ENCODE data around the gene ANGEL1.

DNA sequence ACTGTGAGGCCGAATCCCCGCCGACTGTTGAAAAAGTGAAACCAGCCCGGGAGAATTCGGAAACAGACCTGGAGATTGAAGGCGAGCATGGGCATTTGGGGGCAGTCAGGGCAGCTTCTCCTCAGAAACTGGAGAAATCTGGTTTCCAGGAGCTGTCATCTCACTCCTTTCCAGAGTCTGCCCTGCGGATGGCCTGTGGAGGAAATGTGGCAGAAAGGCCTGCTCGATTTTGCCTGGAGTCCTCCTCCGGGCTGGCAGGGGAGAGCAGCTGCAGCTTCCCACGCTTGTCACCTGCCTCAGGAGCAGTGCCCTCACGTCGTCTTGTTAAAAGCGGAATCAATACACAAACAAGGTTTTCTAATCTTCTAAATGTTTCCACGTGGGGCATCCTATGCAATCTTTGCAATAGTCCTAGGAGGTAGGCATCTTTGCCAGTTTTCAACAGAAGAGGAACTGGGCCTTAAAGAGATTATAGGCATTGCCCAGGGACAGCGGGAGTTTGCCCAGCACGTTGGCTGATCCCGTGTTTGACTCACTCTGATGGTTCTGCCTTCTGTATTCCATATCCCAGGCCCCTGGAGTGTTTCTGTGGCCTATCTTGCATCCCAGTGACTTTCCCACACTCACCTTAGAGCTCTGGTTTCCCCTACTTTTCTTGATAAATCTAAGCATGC lies 15.8 kb upstream of the ANGEL1 start:
- TF ChIP-seq, protein P1, sequence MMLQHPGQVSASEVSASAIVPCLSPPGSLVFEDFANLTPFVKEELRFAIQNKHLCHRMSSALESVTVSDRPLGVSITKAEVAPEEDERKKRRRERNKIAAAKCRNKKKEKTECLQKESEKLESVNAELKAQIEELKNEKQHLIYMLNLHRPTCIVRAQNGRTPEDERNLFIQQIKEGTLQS (IDR thresholded peaks at IDR 0.05): no peak
- TF ChIP-seq, protein P2, sequence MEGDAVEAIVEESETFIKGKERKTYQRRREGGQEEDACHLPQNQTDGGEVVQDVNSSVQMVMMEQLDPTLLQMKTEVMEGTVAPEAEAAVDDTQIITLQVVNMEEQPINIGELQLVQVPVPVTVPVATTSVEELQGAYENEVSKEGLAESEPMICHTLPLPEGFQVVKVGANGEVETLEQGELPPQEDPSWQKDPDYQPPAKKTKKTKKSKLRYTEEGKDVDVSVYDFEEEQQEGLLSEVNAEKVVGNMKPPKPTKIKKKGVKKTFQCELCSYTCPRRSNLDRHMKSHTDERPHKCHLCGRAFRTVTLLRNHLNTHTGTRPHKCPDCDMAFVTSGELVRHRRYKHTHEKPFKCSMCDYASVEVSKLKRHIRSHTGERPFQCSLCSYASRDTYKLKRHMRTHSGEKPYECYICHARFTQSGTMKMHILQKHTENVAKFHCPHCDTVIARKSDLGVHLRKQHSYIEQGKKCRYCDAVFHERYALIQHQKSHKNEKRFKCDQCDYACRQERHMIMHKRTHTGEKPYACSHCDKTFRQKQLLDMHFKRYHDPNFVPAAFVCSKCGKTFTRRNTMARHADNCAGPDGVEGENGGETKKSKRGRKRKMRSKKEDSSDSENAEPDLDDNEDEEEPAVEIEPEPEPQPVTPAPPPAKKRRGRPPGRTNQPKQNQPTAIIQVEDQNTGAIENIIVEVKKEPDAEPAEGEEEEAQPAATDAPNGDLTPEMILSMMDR (IDR thresholded peaks at IDR 0.05; ENCODE audit: low read depth, low read length, missing input control): no peak
- TF ChIP-seq TAF1 (conservative IDR thresholded peaks at IDR 0.05) (no peak), GABPA (IDR thresholded peaks at IDR 0.05 in 1 of 2, conservative IDR thresholded peaks at IDR 0.05 in 1 of 2) (no peak), EGR1 (IDR thresholded peaks at IDR 0.05; ENCODE audit: low read depth in 2 of 2) (no peak), FOXA2 (IDR thresholded peaks at IDR 0.05) (no peak), RXRA (IDR thresholded peaks at IDR 0.05) (no peak), RAD21 (IDR thresholded peaks at IDR 0.05) (no peak), HNF4A (conservative IDR thresholded peaks at IDR 0.05) (no peak), JUND (IDR thresholded peaks at IDR 0.05) (no peak), SP1 (IDR thresholded peaks at IDR 0.05) (no peak)
- TF ChIP-seq, protein P3, sequence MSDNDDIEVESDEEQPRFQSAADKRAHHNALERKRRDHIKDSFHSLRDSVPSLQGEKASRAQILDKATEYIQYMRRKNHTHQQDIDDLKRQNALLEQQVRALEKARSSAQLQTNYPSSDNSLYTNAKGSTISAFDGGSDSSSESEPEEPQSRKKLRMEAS (IDR thresholded peaks at IDR 0.05): no peak
- TF ChIP-seq, protein P4, sequence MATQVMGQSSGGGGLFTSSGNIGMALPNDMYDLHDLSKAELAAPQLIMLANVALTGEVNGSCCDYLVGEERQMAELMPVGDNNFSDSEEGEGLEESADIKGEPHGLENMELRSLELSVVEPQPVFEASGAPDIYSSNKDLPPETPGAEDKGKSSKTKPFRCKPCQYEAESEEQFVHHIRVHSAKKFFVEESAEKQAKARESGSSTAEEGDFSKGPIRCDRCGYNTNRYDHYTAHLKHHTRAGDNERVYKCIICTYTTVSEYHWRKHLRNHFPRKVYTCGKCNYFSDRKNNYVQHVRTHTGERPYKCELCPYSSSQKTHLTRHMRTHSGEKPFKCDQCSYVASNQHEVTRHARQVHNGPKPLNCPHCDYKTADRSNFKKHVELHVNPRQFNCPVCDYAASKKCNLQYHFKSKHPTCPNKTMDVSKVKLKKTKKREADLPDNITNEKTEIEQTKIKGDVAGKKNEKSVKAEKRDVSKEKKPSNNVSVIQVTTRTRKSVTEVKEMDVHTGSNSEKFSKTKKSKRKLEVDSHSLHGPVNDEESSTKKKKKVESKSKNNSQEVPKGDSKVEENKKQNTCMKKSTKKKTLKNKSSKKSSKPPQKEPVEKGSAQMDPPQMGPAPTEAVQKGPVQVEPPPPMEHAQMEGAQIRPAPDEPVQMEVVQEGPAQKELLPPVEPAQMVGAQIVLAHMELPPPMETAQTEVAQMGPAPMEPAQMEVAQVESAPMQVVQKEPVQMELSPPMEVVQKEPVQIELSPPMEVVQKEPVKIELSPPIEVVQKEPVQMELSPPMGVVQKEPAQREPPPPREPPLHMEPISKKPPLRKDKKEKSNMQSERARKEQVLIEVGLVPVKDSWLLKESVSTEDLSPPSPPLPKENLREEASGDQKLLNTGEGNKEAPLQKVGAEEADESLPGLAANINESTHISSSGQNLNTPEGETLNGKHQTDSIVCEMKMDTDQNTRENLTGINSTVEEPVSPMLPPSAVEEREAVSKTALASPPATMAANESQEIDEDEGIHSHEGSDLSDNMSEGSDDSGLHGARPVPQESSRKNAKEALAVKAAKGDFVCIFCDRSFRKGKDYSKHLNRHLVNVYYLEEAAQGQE (IDR thresholded peaks at IDR 0.05): no peak
- TF ChIP-seq, protein P5, sequence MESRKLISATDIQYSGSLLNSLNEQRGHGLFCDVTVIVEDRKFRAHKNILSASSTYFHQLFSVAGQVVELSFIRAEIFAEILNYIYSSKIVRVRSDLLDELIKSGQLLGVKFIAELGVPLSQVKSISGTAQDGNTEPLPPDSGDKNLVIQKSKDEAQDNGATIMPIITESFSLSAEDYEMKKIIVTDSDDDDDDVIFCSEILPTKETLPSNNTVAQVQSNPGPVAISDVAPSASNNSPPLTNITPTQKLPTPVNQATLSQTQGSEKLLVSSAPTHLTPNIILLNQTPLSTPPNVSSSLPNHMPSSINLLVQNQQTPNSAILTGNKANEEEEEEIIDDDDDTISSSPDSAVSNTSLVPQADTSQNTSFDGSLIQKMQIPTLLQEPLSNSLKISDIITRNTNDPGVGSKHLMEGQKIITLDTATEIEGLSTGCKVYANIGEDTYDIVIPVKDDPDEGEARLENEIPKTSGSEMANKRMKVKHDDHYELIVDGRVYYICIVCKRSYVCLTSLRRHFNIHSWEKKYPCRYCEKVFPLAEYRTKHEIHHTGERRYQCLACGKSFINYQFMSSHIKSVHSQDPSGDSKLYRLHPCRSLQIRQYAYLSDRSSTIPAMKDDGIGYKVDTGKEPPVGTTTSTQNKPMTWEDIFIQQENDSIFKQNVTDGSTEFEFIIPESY (IDR thresholded peaks at IDR 0.05): no peak

All from liver (tissue), 3 donors.